ENCODE data around the gene CDC42BPA. TPM values are rescaled to one million over a fixed set of nuclear protein-coding genes. Genes with fewer than 3 reads are reported as not detected.
"Not testable (repeated sequence)": the region's sequence is repeated elsewhere in the genome, so short reads cannot be mapped to it uniquely, and the experiment has no call there.

CDC42BPA gene
- total RNA-seq, 4 donors from 2014 or later, result 49.0 to 102 (median 54.2) TPM

- H3K9me3 ChIP-seq, result no peaks in the 10 kb centered on the region
- intact Hi-C loops (cut with DNase I; ENCODE audit: low total_unique reads), result no loop called here
- WGBS, 2 donors (ENCODE audit: low coverage in 1 of 2), result 98% methylated on average over 3 of the region's 3 CpGs; no CpG with 5 or more reads in 1 of the 2 donors
- H3K36me3 ChIP-seq, result no peaks in the 10 kb centered on the region
- peaks cover 0 to 6% (median 0%) of the 10 kb centered on the region in 4 donors for H3K4me1 ChIP-seq
- in situ Hi-C loops (cut with MboI; ENCODE audit: low pct_ligation_motif_present in 1 of 4, low pct_unique_long_range_greater_than_20kb in 1 of 4, low sequenced_read_pairs in 3 of 4), result no loop called here
- no peaks in the 10 kb centered on the region for H3K27me3 ChIP-seq
- no peak for DNase-seq
- H3K4me3 ChIP-seq, result no peak overlapping the region
- H3K27ac ChIP-seq, result no peak overlapping the region
- TF ChIP-seq EP300 (IDR thresholded peaks at IDR 0.05; ENCODE audit: low read depth) (no peak), POLR2A (IDR thresholded peaks at IDR 0.05) (no peak), POLR2AphosphoS5 (IDR thresholded peaks at IDR 0.05) (no peak), CTCF (IDR thresholded peaks at IDR 0.05) (no peak)
Observed at GRCh38 chr1:227342075-227342829, 24.0 kb upstream of the CDC42BPA start.

GRCh38 chr1:227336136-227336535 is 17.8 kb upstream of the CDC42BPA start:
- H3K27me3 ChIP-seq; DNase-seq; H3K9me3 ChIP-seq; in situ Hi-C loops (cut with MboI; ENCODE audit: low pct_ligation_motif_present in 1 of 4, low pct_unique_long_range_greater_than_20kb in 1 of 4, low sequenced_read_pairs in 3 of 4); H3K36me3 ChIP-seq; intact Hi-C loops (cut with DNase I; ENCODE audit: low total_unique reads); H3K4me1 ChIP-seq; H3K27ac ChIP-seq; H3K4me3 ChIP-seq: not testable (repeated sequence)
- 86 to 100% methylated on average over 2 to 4 of the region's 4 CpGs for WGBS, 2 donors (ENCODE audit: low coverage in 1 of 2)

- Histone ChIP-seq H3K4me3 (no peak overlapping the region), H3K4me1 (peaks cover 0 to 6% (median 0%) of the 10 kb centered on the region in 4 donors), H3K9me3 (no peaks in the 10 kb centered on the region), H3K27me3 (no peaks in the 10 kb centered on the region), H3K27ac (no peak overlapping the region), H3K36me3 (no peaks in the 10 kb centered on the region)
- DNase-seq, result no peak
- in situ Hi-C loops (cut with MboI; ENCODE audit: low pct_ligation_motif_present in 1 of 4, low pct_unique_long_range_greater_than_20kb in 1 of 4, low sequenced_read_pairs in 3 of 4) (no loop called here), intact Hi-C loops (cut with DNase I; ENCODE audit: low total_unique reads) (no loop called here)
- WGBS, 2 donors (ENCODE audit: low coverage in 1 of 2), result 69 to 74% methylated on average over 5 of the region's 5 CpGs
- TF ChIP-seq POLR2A (IDR thresholded peaks at IDR 0.05) (no peak), POLR2AphosphoS5 (IDR thresholded peaks at IDR 0.05) (no peak), CTCF (IDR thresholded peaks at IDR 0.05) (no peak), EP300 (IDR thresholded peaks at IDR 0.05; ENCODE audit: low read depth) (no peak)
Observed at GRCh38 chr1:227335242-227336020, 17.1 kb upstream of the CDC42BPA start.

- no peaks in the 10 kb centered on the region for H3K27me3 ChIP-seq
- H3K27ac ChIP-seq, result no peak overlapping the region
- no peaks in the 10 kb centered on the region for H3K36me3 ChIP-seq
- no peaks in the 10 kb centered on the region for H3K9me3 ChIP-seq
- intact Hi-C loops (cut with DNase I; ENCODE audit: low total_unique reads), result no loop called here
- 75 to 85% methylated on average over 2 to 4 of the region's 4 CpGs for WGBS, 2 donors (ENCODE audit: low coverage in 1 of 2)
- DNase-seq, result no peak
- in situ Hi-C loops (cut with MboI; ENCODE audit: low pct_ligation_motif_present in 1 of 4, low pct_unique_long_range_greater_than_20kb in 1 of 4, low sequenced_read_pairs in 3 of 4), result no loop called here
- no peak overlapping the region for H3K4me3 ChIP-seq
- peaks cover 0 to 6% (median 0%) of the 10 kb centered on the region in 4 donors for H3K4me1 ChIP-seq
- TF ChIP-seq POLR2AphosphoS5 (IDR thresholded peaks at IDR 0.05) (no peak), POLR2A (IDR thresholded peaks at IDR 0.05) (no peak), CTCF (IDR thresholded peaks at IDR 0.05) (no peak), EP300 (IDR thresholded peaks at IDR 0.05; ENCODE audit: low read depth) (no peak)
Observed at GRCh38 chr1:227333423-227333822, 15.1 kb upstream of the CDC42BPA start.
